Endothelial cell of umbilical vein (primary cell): ENCODE results near the gene TBC1D4. TPM values are rescaled to one million over a fixed set of nuclear protein-coding genes. Genes with fewer than 3 reads are reported as not detected.

ENCODE experiments used
- BruUV-seq: library from RNA; stranded (reverse); fragments of 400-500 nt; replicated peaks from 2 replicates; lab custom pipeline; 2021; lab: Mats Ljungman, UMichigan
- CTCF ChIA-PET: fragments of 300-600, 350-600 bp; sonication (Branson Sonifier 250); formaldehyde crosslinking; loops from one replicate; lab custom pipeline; 2021; ENCODE audit warnings: antibody characterized with exemption, inconsistent platforms; lab: Charles Lee
- POLR2A ChIA-PET: fragments of 300-600, 350-600 bp; sonication (Branson Sonifier 250); formaldehyde crosslinking; loops from one replicate; lab custom pipeline; 2021; ENCODE audit warnings: antibody characterized with exemption, inconsistent platforms; lab: Charles Lee
- DNase-seq: peaks from one replicate; pipeline ENCODE4 v3.0.0-alpha.2; 2011; ENCODE audit warnings: low read depth, low spot score
- FAIRE-seq: peaks from 2 replicates; lab custom pipeline; 2011; peaks lifted over from hg19 to GRCh38; lab: Jason Lieb, UNC
- H2AFZ ChIP-seq: 2 replicates; pipeline ENCODE4 v1.6.0; 2012; ENCODE audit warnings: low read depth, low read length, control low read depth, inconsistent platforms
- H3K27ac ChIP-seq: 2 replicates; pipeline ENCODE4 v1.5.1; 2011; ENCODE audit warnings: low read depth, mild to moderate bottlenecking, control low read depth, low read length, moderate library complexity; ENCODE audit not compliant: insufficient read depth
- H3K27me3 ChIP-seq, 2 experiments: 2 replicates each; pipeline versions ENCODE4 v1.6.0 to v1.6.1; 2011; ENCODE audit warnings: low read length in 2 of 2, mixed read lengths in 1 of 2; ENCODE audit not compliant: control insufficient read depth in 2 of 2, insufficient read depth in 2 of 2
- H3K36me3 ChIP-seq, 2 experiments: 2 replicates in 1 of 2; 3 replicates in 1 of 2; pipeline ENCODE4 v1.5.1; 2011; ENCODE audit warnings: low read length in 2 of 2, mild to moderate bottlenecking in 1 of 2, moderate library complexity in 1 of 2; ENCODE audit not compliant: control insufficient read depth in 2 of 2, insufficient read depth in 2 of 2; ENCODE audit errors: extremely low read depth in 1 of 2
- H3K4me1 ChIP-seq: 3 replicates; pipeline ENCODE4 v1.5.1; 2011; ENCODE audit warnings: mild to moderate bottlenecking, low read length; ENCODE audit not compliant: control insufficient read depth, insufficient read depth; ENCODE audit errors: extremely low read depth
- H3K4me2 ChIP-seq: 2 replicates; pipeline ENCODE4 v1.6.1; 2011; ENCODE audit warnings: low read length, control low read depth, mixed read lengths; ENCODE audit not compliant: insufficient read depth
- H3K4me3 ChIP-seq, 3 experiments: fragments of 200-600 bp in 1 of 3; sonication (generic), shearing (Covaris generic) in 1 of 3; replicated peaks in 1 of 3; 2 replicates each; pipeline ENCODE4 v1.5.1; 2011 to 2016; ENCODE audit warnings: control low read depth in 3 of 3, low read length in 3 of 3, mild to moderate bottlenecking in 2 of 3, inconsistent platforms in 1 of 3, low read depth in 1 of 3, moderate library complexity in 1 of 3; ENCODE audit not compliant: insufficient read depth in 1 of 3
- H3K79me2 ChIP-seq: 2 replicates; pipeline ENCODE4 v1.6.0; 2012; ENCODE audit warnings: low read length, inconsistent platforms; ENCODE audit not compliant: control insufficient read depth, insufficient read depth
- H3K9ac ChIP-seq: replicated peaks from 2 replicates; pipeline ENCODE3; 2011; ENCODE audit warnings: low read length, control low read depth; ENCODE audit not compliant: insufficient read depth; ENCODE audit errors: extremely low read depth
- H3K9me1 ChIP-seq: replicated peaks from 3 replicates; pipeline ENCODE4 v1.6.0; 2011; ENCODE audit warnings: mild to moderate bottlenecking, low read length; ENCODE audit not compliant: control insufficient read depth, insufficient read depth; ENCODE audit errors: extremely low read depth
- H3K9me3 ChIP-seq: replicated peaks from 2 replicates; pipeline ENCODE4 v1.5.1; 2012; ENCODE audit warnings: low read length, inconsistent platforms; ENCODE audit not compliant: control insufficient read depth, insufficient read depth
- H4K20me1 ChIP-seq: replicated peaks from 2 replicates; pipeline ENCODE3; 2011; ENCODE audit warnings: mild to moderate bottlenecking, low read length; ENCODE audit not compliant: control insufficient read depth, insufficient read depth; ENCODE audit errors: extremely low read depth
- CTCF ChIP-seq, 2 donors: IDR thresholded peaks; 1 replicate in 1 of 2; 2 replicates in 1 of 2; pipeline ENCODE4 v1.5.1; 2011; ENCODE audit warnings: low read length in 2 of 2, mild to moderate bottlenecking in 2 of 2, moderate library complexity in 2 of 2, control low read depth in 1 of 2, inconsistent platforms in 1 of 2, low read depth in 1 of 2; ENCODE audit not compliant: insufficient read depth in 1 of 2; ENCODE audit errors: extremely low read depth in 1 of 2
- EZH2 ChIP-seq: IDR thresholded peaks from 2 replicates; pipeline ENCODE4 v1.6.1; 2012; ENCODE audit warnings: borderline replicate concordance, low read depth, mild to moderate bottlenecking, moderate library complexity, low read length, inconsistent platforms; ENCODE audit not compliant: severe bottlenecking
- FOS ChIP-seq: IDR thresholded peaks from 2 replicates; pipeline ENCODE4 v1.6.1; 2011; ENCODE audit warnings: mild to moderate bottlenecking, low read length, moderate library complexity, borderline replicate concordance; ENCODE audit not compliant: insufficient read depth
- GATA2 ChIP-seq: IDR thresholded peaks from 2 replicates; pipeline ENCODE4 v1.7.0; 2011; ENCODE audit warnings: low read depth, mild to moderate bottlenecking, moderate library complexity, mixed read lengths, low read length; ENCODE audit not compliant: insufficient read length, insufficient read depth
- JUN ChIP-seq: IDR thresholded peaks from 2 replicates; pipeline ENCODE4 v1.6.1; 2011; ENCODE audit warnings: borderline replicate concordance, low read depth; ENCODE audit not compliant: insufficient read length, insufficient read depth
- MYC ChIP-seq: IDR thresholded peaks from one replicate; pipeline ENCODE4 v1.6.1; 2011; ENCODE audit warnings: mild to moderate bottlenecking, low read depth, low read length
- POLR2A ChIP-seq: IDR thresholded peaks from 2 replicates; pipeline ENCODE4 v1.6.1; 2012; ENCODE audit warnings: low read depth, mild to moderate bottlenecking, control low read depth, low read length
- POLR2AphosphoS5 ChIP-seq: IDR thresholded peaks from 2 replicates; pipeline ENCODE4 v1.6.1; 2012; ENCODE audit warnings: low read depth, mild to moderate bottlenecking, control low read depth, low read length, moderate library complexity; ENCODE audit not compliant: insufficient read depth
- dilution Hi-C: fragments of 300-500 bp; cut with MboI; formaldehyde crosslinking; loops from one replicate; pipeline ENCODE4 v1.15.0; 2019; ENCODE audit warnings: low sequenced_read_pairs; ENCODE audit not compliant: extremely low pct_ligation_motif_present
- intact Hi-C: fragments of 100-400 bp; cut with micrococcal nuclease; formaldehyde crosslinking; loops from one replicate; pipeline ENCODE4 v1.10.0; 2022
- polyA plus RNA-seq, 4 experiments: library from polyadenylated mRNA; depleted of rRNA in 3 of 4; stranded (reverse) in 3 of 4; unstranded in 1 of 4; fragments of >200 nt; gene quantifications; 2 replicates each; pipeline versions ENCODE4 v1.2.1 to v1.2.3, GENCODE V29; 2011 to 2012; ENCODE audit warnings: missing spikeins in 1 of 4
- total RNA-seq: library from RNA; stranded (reverse); gene quantifications from 2 replicates; pipeline ENCODE4 v1.2.3, GENCODE V29; 2021
- TF ChIP-seq, protein P1 (sequence below): IDR thresholded peaks from 2 replicates; pipeline ENCODE4 v1.6.1; 2011; ENCODE audit not compliant: insufficient read depth, insufficient read length

Gene TBC1D4
- total and polyA plus RNA-seq, 2 donors (not counting 3 experiments of a cell fraction or from before 2014, with no cell fraction given): 58.3 to 81.0 TPM

DNA sequence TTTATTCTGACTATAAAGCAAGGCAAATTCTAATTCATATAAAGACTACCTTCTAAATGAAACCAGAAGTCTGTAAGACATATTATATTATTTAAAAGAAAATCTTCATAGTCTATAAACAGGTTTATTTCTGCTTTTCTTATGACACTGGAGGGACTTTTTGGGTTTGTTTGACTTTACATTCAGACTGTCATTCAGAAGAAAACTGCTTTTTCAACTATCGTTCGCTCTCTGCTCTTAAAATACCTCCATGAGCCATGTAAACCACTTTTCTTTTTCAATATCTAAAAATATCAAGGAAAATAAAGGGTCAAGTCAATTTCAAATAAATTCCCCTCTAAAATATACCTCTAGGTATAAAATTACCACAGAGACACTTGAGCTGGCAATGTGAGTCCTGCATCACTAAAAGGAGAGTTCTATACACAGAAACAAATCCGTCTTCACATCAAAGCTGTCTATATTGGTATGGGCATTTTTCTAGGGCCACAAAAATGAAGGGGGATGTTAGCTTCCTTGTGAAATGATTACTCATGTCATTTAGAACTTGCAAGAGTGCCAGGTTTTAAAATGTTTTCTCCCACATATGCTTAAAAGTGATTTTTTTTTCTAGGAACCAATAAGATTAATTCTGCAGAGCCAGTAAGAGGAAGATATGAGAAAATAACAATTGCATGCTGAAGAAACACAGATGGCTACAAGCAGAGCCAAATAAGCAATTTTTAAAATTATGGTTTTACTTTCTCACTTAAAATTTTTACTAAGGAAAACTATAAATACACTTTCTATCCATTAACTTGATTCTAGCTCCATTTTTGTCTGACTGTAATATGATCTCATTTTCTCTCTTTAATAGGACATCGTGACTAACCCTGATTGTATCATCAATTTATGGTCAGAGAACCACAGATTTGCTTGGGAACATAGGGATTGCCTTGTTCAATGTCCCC is 181.8 kb downstream of the TBC1D4 start:
- no peaks in the 10 kb centered on the region for H4K20me1 ChIP-seq
- H3K4me2 ChIP-seq: no peak overlapping the region
- H3K79me2 ChIP-seq: peaks cover 2% of the 10 kb centered on the region
- peaks cover 6 to 24% of the 10 kb centered on the region in 2 experiments for H3K36me3 ChIP-seq
- DNase-seq (no peak), FAIRE-seq (no peak)
- intact Hi-C loops: no loop called here
- H3K9ac ChIP-seq: no peak overlapping the region
- ChIA-PET POLR2A (no interaction called here), CTCF (no interaction called here)
- no peaks in the 10 kb centered on the region for H3K27me3 ChIP-seq
- no peaks in the 10 kb centered on the region for H3K9me3 ChIP-seq
- no peak overlapping the region for H3K27ac ChIP-seq
- H3K4me1 ChIP-seq: peaks cover 3% of the 10 kb centered on the region
- dilution Hi-C loops: no loop called here
- no peaks in the 10 kb centered on the region for H3K9me1 ChIP-seq
- no peak overlapping the region for H2AFZ ChIP-seq
- no peak overlapping the region for H3K4me3 ChIP-seq
- no TSS peak for BruUV-seq
- TF ChIP-seq, protein P1, sequence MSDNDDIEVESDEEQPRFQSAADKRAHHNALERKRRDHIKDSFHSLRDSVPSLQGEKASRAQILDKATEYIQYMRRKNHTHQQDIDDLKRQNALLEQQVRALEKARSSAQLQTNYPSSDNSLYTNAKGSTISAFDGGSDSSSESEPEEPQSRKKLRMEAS: no peak
- TF ChIP-seq GATA2 (no peak), JUN (no peak), POLR2AphosphoS5 (no peak)

DNA sequence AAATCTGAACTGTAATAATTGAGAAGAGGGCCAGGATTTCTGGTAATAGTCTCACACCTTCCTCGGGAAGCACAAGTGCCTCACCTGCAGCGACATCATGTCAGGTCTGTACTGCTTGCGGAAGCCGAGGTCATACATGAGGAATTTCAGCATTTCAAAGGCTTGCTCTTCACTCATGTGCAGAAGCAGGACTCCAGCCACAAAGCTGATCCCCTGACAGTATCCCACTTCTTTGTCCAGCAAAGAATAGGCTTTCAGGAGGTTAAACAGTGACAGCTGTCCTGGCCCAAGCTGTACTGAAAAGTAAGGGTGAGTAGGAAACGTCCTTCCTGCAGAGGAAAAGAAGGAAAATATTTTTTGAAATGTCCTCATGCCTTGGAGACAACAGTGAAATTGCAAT is 182.7 kb downstream of the TBC1D4 start:
- TF ChIP-seq FOS: no peak
- TF ChIP-seq JUN: no peak
- TF ChIP-seq POLR2A: no peak
- no peak for TF ChIP-seq POLR2AphosphoS5
- no peak for TF ChIP-seq MYC
- no peak for TF ChIP-seq CTCF (IDR thresholded peaks at IDR 0.05; ENCODE audit: extremely low read depth in 1 of 2, insufficient read depth in 1 of 2, low read depth in 1 of 2, low read length in 2 of 2)
- no peak for TF ChIP-seq GATA2
- TF ChIP-seq EZH2: no peak
- TF ChIP-seq, protein P1: no peak
- peaks cover 3% of the 10 kb centered on the region for H3K4me1 ChIP-seq
- no peak overlapping the region for H3K27ac ChIP-seq
- H3K79me2 ChIP-seq: peaks cover 2% of the 10 kb centered on the region
- no TSS peak for BruUV-seq
- no peak overlapping the region for H3K9ac ChIP-seq
- H3K9me1 ChIP-seq: no peaks in the 10 kb centered on the region
- no peak for DNase-seq
- no peak overlapping the region for H3K4me3 ChIP-seq
- no peaks in the 10 kb centered on the region for H3K9me3 ChIP-seq
- no peak overlapping the region for H2AFZ ChIP-seq
- H3K27me3 ChIP-seq: no peaks in the 10 kb centered on the region
- dilution Hi-C loops: no loop called here
- no peak overlapping the region for H3K4me2 ChIP-seq
- H3K36me3 ChIP-seq: peaks cover 6 to 24% of the 10 kb centered on the region in 2 experiments
- H4K20me1 ChIP-seq: no peaks in the 10 kb centered on the region
- intact Hi-C loops: no loop called here
- ChIA-PET POLR2A (no interaction called here), CTCF (no interaction called here)
- FAIRE-seq: no peak
